ENCODE measurements around the gene FMN2. TPM values are rescaled to one million over a fixed set of nuclear protein-coding genes. Genes with fewer than 3 reads are reported as not detected.

Gene FMN2
- total RNA-seq, 1 donor from 2014 or later, result 4.3 TPM

DNA sequence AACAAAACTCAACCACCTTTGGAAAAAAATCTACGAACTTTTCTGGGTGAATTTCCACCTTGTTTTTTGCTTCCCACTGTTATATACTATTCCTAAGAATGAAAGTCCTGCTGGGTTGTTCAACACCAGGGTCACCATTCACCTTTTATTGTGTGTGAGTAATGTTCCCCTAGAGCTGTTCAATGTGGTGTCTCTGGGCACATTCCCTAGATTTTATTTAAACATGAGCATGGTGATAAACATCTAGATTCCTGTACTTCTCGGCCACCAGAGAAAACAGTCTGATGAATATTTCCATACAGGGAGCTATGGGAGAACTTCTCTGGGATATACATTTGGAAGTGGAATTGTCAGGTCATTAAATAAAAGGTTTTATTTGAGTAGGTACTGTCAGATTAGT, 13.0 kb downstream of the FMN2 start:
- no peaks in the 10 kb centered on the region for H3K9me3 Mint-ChIP-seq
- no peak overlapping the region for H3K4me3 Mint-ChIP-seq
- no peaks in the 10 kb centered on the region for H3K36me3 Mint-ChIP-seq
- no peaks in the 10 kb centered on the region for H3K4me1 Mint-ChIP-seq (ENCODE audit: unreplicated experiment)
- no peak overlapping the region for H3K27ac Mint-ChIP-seq
- DNase-seq (ENCODE audit: extremely low spot score, unreplicated experiment), result no peak
- TF ChIP-seq, protein P1, sequence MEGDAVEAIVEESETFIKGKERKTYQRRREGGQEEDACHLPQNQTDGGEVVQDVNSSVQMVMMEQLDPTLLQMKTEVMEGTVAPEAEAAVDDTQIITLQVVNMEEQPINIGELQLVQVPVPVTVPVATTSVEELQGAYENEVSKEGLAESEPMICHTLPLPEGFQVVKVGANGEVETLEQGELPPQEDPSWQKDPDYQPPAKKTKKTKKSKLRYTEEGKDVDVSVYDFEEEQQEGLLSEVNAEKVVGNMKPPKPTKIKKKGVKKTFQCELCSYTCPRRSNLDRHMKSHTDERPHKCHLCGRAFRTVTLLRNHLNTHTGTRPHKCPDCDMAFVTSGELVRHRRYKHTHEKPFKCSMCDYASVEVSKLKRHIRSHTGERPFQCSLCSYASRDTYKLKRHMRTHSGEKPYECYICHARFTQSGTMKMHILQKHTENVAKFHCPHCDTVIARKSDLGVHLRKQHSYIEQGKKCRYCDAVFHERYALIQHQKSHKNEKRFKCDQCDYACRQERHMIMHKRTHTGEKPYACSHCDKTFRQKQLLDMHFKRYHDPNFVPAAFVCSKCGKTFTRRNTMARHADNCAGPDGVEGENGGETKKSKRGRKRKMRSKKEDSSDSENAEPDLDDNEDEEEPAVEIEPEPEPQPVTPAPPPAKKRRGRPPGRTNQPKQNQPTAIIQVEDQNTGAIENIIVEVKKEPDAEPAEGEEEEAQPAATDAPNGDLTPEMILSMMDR (conservative IDR thresholded peaks at IDR 0.05), result no peak
- peaks cover 15% of the 10 kb centered on the region for H3K27me3 Mint-ChIP-seq

DNA sequence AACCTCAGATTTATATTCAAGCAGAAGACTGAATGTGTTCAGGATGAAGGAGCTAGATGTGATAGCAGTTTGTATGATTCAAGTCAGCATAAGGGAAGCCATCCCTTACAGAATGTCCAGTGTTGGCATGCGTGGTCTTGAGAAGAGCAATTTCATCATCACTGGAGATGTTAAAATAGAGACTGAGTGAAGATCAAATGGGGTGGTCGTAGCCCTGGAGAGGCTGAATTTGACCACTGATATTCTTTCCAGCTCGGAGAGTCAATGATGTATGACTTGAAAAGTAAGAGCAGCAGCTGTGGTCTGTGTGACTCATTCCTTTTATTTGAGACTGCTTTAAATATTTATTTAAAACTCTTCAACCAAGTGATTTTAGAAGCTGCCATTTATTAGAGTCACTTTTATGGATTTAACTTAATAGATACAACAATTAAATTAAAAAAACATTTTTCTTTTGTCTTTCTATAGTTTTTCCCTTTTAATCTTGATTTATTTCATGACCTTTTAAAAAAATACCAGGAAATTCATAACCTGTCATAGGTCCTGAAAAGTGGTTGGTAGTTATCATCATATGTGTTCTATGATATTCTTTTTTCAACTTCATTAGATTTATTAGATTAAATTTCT, 15.5 kb downstream of the FMN2 start:
- no peaks in the 10 kb centered on the region for H3K4me1 Mint-ChIP-seq (ENCODE audit: unreplicated experiment)
- no peak overlapping the region for H3K27ac Mint-ChIP-seq
- no peaks in the 10 kb centered on the region for H3K36me3 Mint-ChIP-seq
- no peak for DNase-seq (ENCODE audit: extremely low spot score, unreplicated experiment)
- TF ChIP-seq, protein P1 (conservative IDR thresholded peaks at IDR 0.05), result no peak
- no peaks in the 10 kb centered on the region for H3K9me3 Mint-ChIP-seq
- H3K4me3 Mint-ChIP-seq, result no peak overlapping the region
- H3K27me3 Mint-ChIP-seq, result no peaks in the 10 kb centered on the region

DNA sequence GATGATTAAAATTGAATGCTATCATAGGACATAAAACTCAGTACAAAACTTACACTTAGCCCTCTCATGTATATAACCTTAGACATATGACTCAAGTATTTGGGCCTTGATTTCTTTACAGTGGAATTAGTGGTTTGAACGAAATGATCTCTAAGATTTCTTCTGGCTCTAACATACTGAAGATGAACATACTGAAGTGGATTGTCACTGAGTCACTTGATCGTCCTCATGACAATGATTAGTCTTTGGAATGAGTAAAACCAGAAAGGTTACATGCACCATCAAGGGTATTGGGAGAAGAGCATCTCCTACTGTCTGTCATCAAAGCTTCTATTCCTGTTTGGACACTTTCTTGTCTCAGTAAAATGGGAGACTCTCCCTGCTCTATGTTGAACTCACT, 17.4 kb downstream of the FMN2 start:
- H3K27me3 Mint-ChIP-seq, result no peaks in the 10 kb centered on the region
- TF ChIP-seq, protein P1 (conservative IDR thresholded peaks at IDR 0.05), result no peak
- H3K4me3 Mint-ChIP-seq, result no peak overlapping the region
- H3K4me1 Mint-ChIP-seq (ENCODE audit: unreplicated experiment), result no peaks in the 10 kb centered on the region
- no peak overlapping the region for H3K27ac Mint-ChIP-seq
- no peaks in the 10 kb centered on the region for H3K9me3 Mint-ChIP-seq
- no peak for DNase-seq (ENCODE audit: extremely low spot score, unreplicated experiment)
- no peaks in the 10 kb centered on the region for H3K36me3 Mint-ChIP-seq

- Mint-ChIP-seq H3K9me3 (no peaks in the 10 kb centered on the region), H3K4me3 (no peak overlapping the region), H3K4me1 (ENCODE audit: unreplicated experiment) (no peaks in the 10 kb centered on the region), H3K36me3 (no peaks in the 10 kb centered on the region), H3K27ac (no peak overlapping the region), H3K27me3 (no peaks in the 10 kb centered on the region)
- no peak for DNase-seq (ENCODE audit: extremely low spot score, unreplicated experiment)
- TF ChIP-seq, protein P1 (conservative IDR thresholded peaks at IDR 0.05), result no peak
These were observed 18.4 kb downstream of the FMN2 start for GRCh38 chr1:240109920-240110636.

DNA sequence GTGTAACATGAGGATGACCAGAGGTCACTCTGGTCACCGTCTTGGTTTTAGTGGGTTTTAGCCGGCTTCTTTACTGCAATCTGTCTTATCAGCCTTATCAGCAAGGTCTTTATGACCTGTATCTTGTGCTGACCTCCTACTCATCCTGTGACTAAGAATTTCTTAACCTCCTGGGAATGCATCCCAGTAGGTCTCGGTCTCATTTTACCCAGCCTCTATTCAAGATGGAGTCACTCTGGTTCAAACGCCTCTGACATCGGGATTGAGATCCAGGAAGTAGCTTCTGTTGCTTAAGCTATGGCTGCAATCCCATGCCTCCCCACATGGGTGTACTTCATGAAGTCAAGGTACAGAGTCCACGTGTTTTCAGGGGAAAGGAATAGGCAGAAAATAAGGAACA, 19.9 kb downstream of the FMN2 start:
- no peak for DNase-seq (ENCODE audit: extremely low spot score, unreplicated experiment)
- TF ChIP-seq, protein P1 (conservative IDR thresholded peaks at IDR 0.05), result no peak
- H3K4me3 Mint-ChIP-seq, result no peak overlapping the region
- H3K36me3 Mint-ChIP-seq, result no peaks in the 10 kb centered on the region
- no peaks in the 10 kb centered on the region for H3K4me1 Mint-ChIP-seq (ENCODE audit: unreplicated experiment)
- no peak overlapping the region for H3K27ac Mint-ChIP-seq
- no peaks in the 10 kb centered on the region for H3K27me3 Mint-ChIP-seq
- H3K9me3 Mint-ChIP-seq, result no peaks in the 10 kb centered on the region

Measured in type B pancreatic cell (in vitro differentiated cells).